CD4-positive, alpha-beta memory T cell (primary cell): ENCODE results near the gene MAP1B. TPM values are rescaled to one million over a fixed set of nuclear protein-coding genes. Genes with fewer than 3 reads are reported as not detected.
A peak's percentile ranks its signal among the peaks of the same experiment; 100 is the strongest.

ENCODE experiments used
- CTCF ChIA-PET: fragments of 350-600 bp; sonication (Branson Sonifier 250); formaldehyde crosslinking; loops from one replicate; lab custom pipeline; 2021; ENCODE audit warnings: inconsistent platforms; ENCODE audit not compliant: partially characterized antibody; lab: Charles Lee
- POLR2A ChIA-PET: fragments of 350-600 bp; sonication (Branson Sonifier 250); formaldehyde crosslinking; loops from one replicate; lab custom pipeline; 2021; ENCODE audit not compliant: partially characterized antibody; lab: Charles Lee
- DNase-seq, 5 donors: peaks; one replicate each; pipeline versions ENCODE4 v3.0.0 to v3.0.0-alpha.2; 2020 to 2022; ENCODE audit warnings: mixed read lengths in 1 of 5
- H3K27ac ChIP-seq: one replicate; pipeline ENCODE4 v1.7.0; 2013; ENCODE audit warnings: low read depth, low read length
- H3K27me3 ChIP-seq: 2 replicates; pipeline ENCODE4 v1.7.0; 2013; ENCODE audit warnings: mild to moderate bottlenecking, low read length, moderate library complexity; ENCODE audit not compliant: insufficient read depth
- H3K36me3 ChIP-seq: 2 replicates; pipeline ENCODE4 v1.7.0; 2013; ENCODE audit warnings: mild to moderate bottlenecking, low read length, moderate library complexity; ENCODE audit not compliant: insufficient read depth
- H3K4me1 ChIP-seq: 2 replicates; pipeline ENCODE4 v1.7.0; 2013; ENCODE audit warnings: mild to moderate bottlenecking, low read length, moderate library complexity; ENCODE audit not compliant: insufficient read depth
- H3K4me3 ChIP-seq, 2 donors: one replicate each; pipeline ENCODE4 v1.7.0; 2013; ENCODE audit warnings: low read length in 2 of 2, mild to moderate bottlenecking in 1 of 2
- H3K9me3 ChIP-seq, 2 donors: one replicate each; pipeline ENCODE4 v1.7.0; 2013; ENCODE audit warnings: low read length in 2 of 2, control low read depth in 1 of 2; ENCODE audit not compliant: control insufficient read depth in 1 of 2
- H3K27ac Mint-ChIP-seq, 7 donors: one replicate each; pipeline ENCODE4 v1.8.0; 2020 to 2021; ENCODE audit warnings: mixed read lengths in 7 of 7, mild to moderate bottlenecking in 6 of 7, inconsistent platforms in 3 of 7, moderate library complexity in 3 of 7
- H3K27me3 Mint-ChIP-seq, 2 donors: one replicate each; pipeline ENCODE4 v1.8.0; 2020 to 2021; ENCODE audit warnings: mixed read lengths in 2 of 2
- H3K36me3 Mint-ChIP-seq, 2 donors: one replicate each; pipeline ENCODE4 v1.8.0; 2020 to 2021; ENCODE audit warnings: mixed read lengths in 2 of 2, inconsistent platforms in 1 of 2, mild to moderate bottlenecking in 1 of 2
- H3K4me1 Mint-ChIP-seq, 4 donors: one replicate each; pipeline ENCODE4 v1.8.0; 2020 to 2021; ENCODE audit warnings: mixed read lengths in 4 of 4, mild to moderate bottlenecking in 1 of 4
- H3K4me3 Mint-ChIP-seq, 8 donors: one replicate each; pipeline ENCODE4 v1.8.0; 2020 to 2021; ENCODE audit warnings: mixed read lengths in 8 of 8, mild to moderate bottlenecking in 7 of 8, moderate library complexity in 6 of 8, inconsistent platforms in 3 of 8
- H3K9me3 Mint-ChIP-seq, 8 donors: one replicate each; pipeline ENCODE4 v1.8.0; 2020 to 2021; ENCODE audit warnings: mixed read lengths in 8 of 8, mild to moderate bottlenecking in 5 of 8, inconsistent platforms in 3 of 8, moderate library complexity in 1 of 8
- intact Hi-C: fragments of 100-400 bp; cut with micrococcal nuclease; formaldehyde crosslinking; loops from one replicate; pipeline ENCODE4 v1.15.1; 2023
- polyA plus RNA-seq, 2 donors: library from polyadenylated mRNA; unstranded; fragments of 300-500 nt; fragmentation: Illumina TruSeq; gene quantifications; one replicate each; pipeline ENCODE4 v1.2.3, GENCODE V29; 2021
- total RNA-seq, 2 experiments: library from RNA; stranded (reverse); gene quantifications; one replicate each; pipeline ENCODE4 v1.2.3, GENCODE V29; 2021

Gene MAP1B
- total and polyA plus RNA-seq, 4 experiments from 2014 or later = 0.13 to 0.25 TPM; not detected in 2

- Histone ChIP-seq H3K4me1 (peaks cover 45% of the 10 kb centered on the region), H3K36me3 (peaks cover 4% of the 10 kb centered on the region), H3K9me3 (no peaks in the 10 kb centered on the region), H3K27me3 (no peaks in the 10 kb centered on the region), H3K4me3 (peak overlapping the region; percentile 2 to 8), H3K27ac (no peak overlapping the region)
- Mint-ChIP-seq H3K9me3 (no peaks in the 10 kb centered on the region), H3K27ac (peak overlapping the region in 5 of 7 donors; percentile 4 to 82 (median 68)), H3K27me3 (no peaks in the 10 kb centered on the region), H3K4me3 (peak overlapping the region; percentile 5 to 78 (median 57)), H3K4me1 (peaks cover 31 to 47% (median 39%) of the 10 kb centered on the region in 4 donors), H3K36me3 (peaks cover 29 to 36% of the 10 kb centered on the region in 2 donors)
- CTCF ChIA-PET = no interaction called here
- intact Hi-C loops = loop anchor here (5.0 kb wide), 2 partner anchors 74 to 96 kb away; no protein-coding TSS in a partner anchor
- no peak for DNase-seq
- POLR2A ChIA-PET = no interaction called here
Observed at GRCh38 chr5:72232838-72233237, 125.6 kb downstream of the MAP1B start.

GRCh38 chr5:72233835-72234234, 126.6 kb downstream of the MAP1B start:
- H3K4me1 ChIP-seq = peaks cover 45% of the 10 kb centered on the region
- POLR2A ChIA-PET = interaction anchor here (0.8 kb wide), 2 partner anchors 75 to 86 kb away, joined by 3 to 5 read pairs; partner anchors contain the start of genes MRPS27 and PTCD2
- Mint-ChIP-seq H3K27me3 (no peaks in the 10 kb centered on the region), H3K36me3 (peaks cover 32 to 43% of the 10 kb centered on the region in 2 donors), H3K4me1 (peaks cover 31 to 47% (median 39%) of the 10 kb centered on the region in 4 donors), H3K27ac (peak overlapping the region in 2 of 7 donors; percentile 6 to 62), H3K9me3 (no peaks in the 10 kb centered on the region), H3K4me3 (peak overlapping the region in 3 of 8 donors; percentile 41 to 70 (median 42))
- intact Hi-C loops = loop anchor here (2.0 to 5.0 kb wide), 3 partner anchors 35 to 97 kb away; no protein-coding TSS in a partner anchor
- no peak overlapping the region for H3K4me3 ChIP-seq
- H3K27me3 ChIP-seq = no peaks in the 10 kb centered on the region
- H3K9me3 ChIP-seq = no peaks in the 10 kb centered on the region
- H3K36me3 ChIP-seq = peaks cover 4% of the 10 kb centered on the region
- CTCF ChIA-PET = interaction anchor here (2.4 kb wide), 1 partner anchor 75 kb away, joined by 8 read pairs; no protein-coding TSS in a partner anchor
- no peak for DNase-seq
- no peak overlapping the region for H3K27ac ChIP-seq

- Mint-ChIP-seq H3K9me3 (no peaks in the 10 kb centered on the region), H3K36me3 (peaks cover 32 to 48% of the 10 kb centered on the region in 2 donors), H3K27me3 (no peaks in the 10 kb centered on the region), H3K27ac (peak overlapping the region in 3 of 7 donors; percentile 6 to 62 (median 20)), H3K4me3 (peak overlapping the region in 5 of 8 donors; percentile 13 to 70 (median 41)), H3K4me1 (peaks cover 31 to 47% (median 39%) of the 10 kb centered on the region in 4 donors)
- CTCF ChIA-PET = interaction anchor here (0.7 to 2.4 kb wide), 2 partner anchors 12 to 74 kb away, joined by 3 to 8 read pairs; no protein-coding TSS in a partner anchor
- peak; percentile 64 to 71 (median 67) for DNase-seq
- no peak overlapping the region for H3K27ac ChIP-seq
- POLR2A ChIA-PET = interaction anchor here (0.8 kb wide), 2 partner anchors 74 to 85 kb away, joined by 3 to 5 read pairs; partner anchors contain the start of genes MRPS27 and PTCD2
- no peak overlapping the region for H3K4me3 ChIP-seq
- no peaks in the 10 kb centered on the region for H3K27me3 ChIP-seq
- no peaks in the 10 kb centered on the region for H3K9me3 ChIP-seq
- peaks cover 45% of the 10 kb centered on the region for H3K4me1 ChIP-seq
- peaks cover 4% of the 10 kb centered on the region for H3K36me3 ChIP-seq
- intact Hi-C loops = loop anchor here (2.0 to 5.0 kb wide), 3 partner anchors 35 to 97 kb away; no protein-coding TSS in a partner anchor
Observed at GRCh38 chr5:72234265-72234700, 127.0 kb downstream of the MAP1B start.

GRCh38 chr5:72234868-72235267, 127.6 kb downstream of the MAP1B start:
- intact Hi-C loops = loop anchor here (2.0 to 5.0 kb wide), 3 partner anchors 34 to 98 kb away; no protein-coding TSS in a partner anchor

GRCh38 chr5:72235725-72236124, 128.4 kb downstream of the MAP1B start:
- Mint-ChIP-seq H3K4me3 (no peak overlapping the region), H3K36me3 (peaks cover 23 to 42% of the 10 kb centered on the region in 2 donors), H3K9me3 (no peaks in the 10 kb centered on the region), H3K27me3 (no peaks in the 10 kb centered on the region), H3K27ac (no peak overlapping the region), H3K4me1 (peaks cover 27 to 42% (median 36%) of the 10 kb centered on the region in 4 donors)
- Histone ChIP-seq H3K27ac (no peak overlapping the region), H3K36me3 (peaks cover 4% of the 10 kb centered on the region), H3K27me3 (no peaks in the 10 kb centered on the region), H3K4me3 (no peak overlapping the region), H3K9me3 (no peaks in the 10 kb centered on the region), H3K4me1 (peaks cover 45% of the 10 kb centered on the region)
- ChIA-PET POLR2A (no interaction called here), CTCF (interaction anchor here (0.7 kb wide), 1 partner anchor 72 kb away, joined by 3 read pairs; no protein-coding TSS in a partner anchor)
- DNase-seq = no peak
- intact Hi-C loops = loop anchor here (2.0 kb wide), 1 partner anchor 33 kb away; no protein-coding TSS in a partner anchor

More at GRCh38 chr5:72234868-72235267, 127.6 kb downstream of the MAP1B start:
- Histone ChIP-seq H3K36me3 (peaks cover 4% of the 10 kb centered on the region), H3K4me3 (no peak overlapping the region), H3K9me3 (no peaks in the 10 kb centered on the region), H3K4me1 (peaks cover 45% of the 10 kb centered on the region), H3K27me3 (no peaks in the 10 kb centered on the region), H3K27ac (no peak overlapping the region)
- H3K27ac Mint-ChIP-seq = peak overlapping the region in 3 of 7 donors; percentile 13 to 62 (median 20)
- DNase-seq = no peak
- ChIA-PET POLR2A (no interaction called here), CTCF (interaction anchor here (0.7 to 2.4 kb wide), 2 partner anchors 12 to 74 kb away, joined by 3 to 8 read pairs; no protein-coding TSS in a partner anchor)
- H3K36me3 Mint-ChIP-seq = peaks cover 29 to 48% of the 10 kb centered on the region in 2 donors
- no peaks in the 10 kb centered on the region for H3K27me3 Mint-ChIP-seq
- peak overlapping the region in 1 of 8 donors; percentile 12 for H3K4me3 Mint-ChIP-seq
- peaks cover 31 to 47% (median 39%) of the 10 kb centered on the region in 4 donors for H3K4me1 Mint-ChIP-seq
- no peaks in the 10 kb centered on the region for H3K9me3 Mint-ChIP-seq

GRCh38 chr5:72237415-72237814, 130.1 kb downstream of the MAP1B start:
- H3K27ac ChIP-seq = no peak overlapping the region
- no peaks in the 10 kb centered on the region for H3K9me3 ChIP-seq
- Mint-ChIP-seq H3K27ac (no peak overlapping the region), H3K4me1 (peaks cover 23 to 34% (median 30%) of the 10 kb centered on the region in 4 donors), H3K27me3 (no peaks in the 10 kb centered on the region), H3K4me3 (no peak overlapping the region), H3K36me3 (peaks cover 18 to 38% of the 10 kb centered on the region in 2 donors), H3K9me3 (no peaks in the 10 kb centered on the region)
- intact Hi-C loops = no loop called here
- ChIA-PET CTCF (interaction anchor here (2.1 kb wide), 1 partner anchor 71 kb away, joined by 6 read pairs; no protein-coding TSS in a partner anchor), POLR2A (no interaction called here)
- no peaks in the 10 kb centered on the region for H3K27me3 ChIP-seq
- DNase-seq = no peak
- H3K4me1 ChIP-seq = peaks cover 34% of the 10 kb centered on the region
- H3K4me3 ChIP-seq = no peak overlapping the region
- H3K36me3 ChIP-seq = no peaks in the 10 kb centered on the region

GRCh38 chr5:72237879-72238278, 130.6 kb downstream of the MAP1B start:
- H3K27ac Mint-ChIP-seq = no peak overlapping the region
- no peak for DNase-seq
- Histone ChIP-seq H3K4me3 (no peak overlapping the region), H3K27me3 (no peaks in the 10 kb centered on the region), H3K4me1 (peaks cover 29% of the 10 kb centered on the region), H3K27ac (no peak overlapping the region), H3K9me3 (no peaks in the 10 kb centered on the region), H3K36me3 (no peaks in the 10 kb centered on the region)
- ChIA-PET POLR2A (no interaction called here), CTCF (interaction anchor here (1.9 to 2.1 kb wide), 2 partner anchors 11 to 70 kb away, joined by 5 to 6 read pairs; no protein-coding TSS in a partner anchor)
- H3K4me1 Mint-ChIP-seq = peaks cover 18 to 29% (median 25%) of the 10 kb centered on the region in 4 donors
- H3K9me3 Mint-ChIP-seq = no peaks in the 10 kb centered on the region
- peaks cover 17 to 38% of the 10 kb centered on the region in 2 donors for H3K36me3 Mint-ChIP-seq
- intact Hi-C loops = no loop called here
- H3K4me3 Mint-ChIP-seq = no peak overlapping the region
- no peaks in the 10 kb centered on the region for H3K27me3 Mint-ChIP-seq
